NT2/D1 (cell line): ENCODE results near the gene TSPAN2.

Experiments
- YY1 ChIP-seq: IDR thresholded peaks from 2 replicates; pipeline ENCODE4 v1.6.1; 2011; ENCODE audit not compliant: insufficient read length, insufficient read depth
- ZNF274 ChIP-seq: IDR thresholded peaks from 2 replicates; pipeline ENCODE4 v1.6.1; 2011; ENCODE audit warnings: mild to moderate bottlenecking, low read depth, low read length

DNA sequence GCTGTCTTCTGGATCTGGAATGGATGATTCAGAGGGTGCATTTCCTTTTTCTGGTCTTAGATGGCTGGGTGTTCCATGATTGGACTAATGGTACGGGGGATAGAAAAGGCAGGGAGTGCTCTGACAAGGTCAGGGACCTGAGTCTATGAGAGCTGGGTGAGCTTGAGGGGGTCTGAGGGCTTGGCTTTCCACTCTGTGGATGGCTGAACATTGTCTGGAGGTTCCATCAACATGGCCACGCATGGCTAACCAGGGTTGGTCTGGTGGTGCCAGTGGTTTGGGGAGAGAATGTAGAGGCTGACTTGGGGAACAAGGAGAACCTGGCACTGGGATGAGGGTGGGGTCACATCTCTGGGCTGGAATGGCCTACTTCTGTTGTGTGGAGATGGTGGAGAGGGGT is 41.5 kb upstream of the TSPAN2 start:
- TF ChIP-seq YY1, result no peak
- no peak for TF ChIP-seq ZNF274
